Cardiac muscle cell (in vitro differentiated cells and primary cell): ENCODE data around the gene KCNJ4. TPM values are rescaled to one million over a fixed set of nuclear protein-coding genes. Genes with fewer than 3 reads are reported as not detected.
"Not testable (repeated sequence)": the region's sequence is repeated elsewhere in the genome, so short reads cannot be mapped to it uniquely, and the experiment has no call there.

Source experiments
- DNase-seq, 2 donors: peaks; one replicate each; pipeline versions ENCODE4 v3.0.0 to v3.0.0-alpha.2; 2010 to 2017; ENCODE audit warnings: low read depth in 1 of 2, low spot score in 1 of 2
- H3K27ac ChIP-seq: fragments of 200-600 bp; sonication (generic); 2 replicates; pipeline ENCODE4 v1.5.1; 2016
- H3K27me3 ChIP-seq: fragments of 200-600 bp; sonication (generic); 2 replicates; pipeline ENCODE4 v1.6.0; 2016; ENCODE audit warnings: control low read depth
- H3K36me3 ChIP-seq: fragments of 200-600 bp; sonication (generic); 2 replicates; pipeline ENCODE4 v1.5.1; 2016; ENCODE audit warnings: control low read depth
- H3K4me1 ChIP-seq: fragments of 200-600 bp; sonication (generic); 2 replicates; pipeline ENCODE4 v1.8.1; 2017; ENCODE audit warnings: low read depth, mild to moderate bottlenecking, mixed run types
- H3K4me3 ChIP-seq: fragments of 200-600 bp; sonication (generic); 2 replicates; pipeline ENCODE4 v1.5.1; 2016; ENCODE audit warnings: mild to moderate bottlenecking
- H3K9me3 ChIP-seq: fragments of 200-600 bp; sonication (generic); 2 replicates; pipeline ENCODE4 v1.5.1; 2017; ENCODE audit warnings: low read depth, mild to moderate bottlenecking, control low read depth
- CTCF ChIP-seq: IDR thresholded peaks from 2 replicates; pipeline ENCODE4 v1.5.1; 2012; ENCODE audit warnings: low read depth, mild to moderate bottlenecking, low read length
- polyA plus RNA-seq: library from polyadenylated mRNA; unstranded; fragments of >200 nt; fragmentation: Nextera tagmentation; extraction: Ambion mirVana; gene quantifications from 2 replicates; pipeline ENCODE4 v1.2.1, GENCODE V29; 2016
- total RNA-seq: library from RNA; depleted of rRNA; stranded (reverse); fragments of >200 nt; gene quantifications from 2 replicates; pipeline ENCODE4 v1.2.3, GENCODE V29; 2016

Gene KCNJ4
- total and polyA plus RNA-seq, 2 experiments from 2014 or later: 3.2 to 27.5 TPM

GRCh38 chr22:38398609-38399461, 56.2 kb downstream of the KCNJ4 start:
- Histone ChIP-seq H3K27ac (peak overlapping the region; percentile 95), H3K4me1 (peaks cover 29% of the 10 kb centered on the region), H3K9me3 (no peaks in the 10 kb centered on the region), H3K36me3 (no peaks in the 10 kb centered on the region), H3K4me3 (peak overlapping the region; percentile 81), H3K27me3 (no peaks in the 10 kb centered on the region)
- DNase-seq: peak; percentile 85 to 93
- TF ChIP-seq CTCF: no peak

GRCh38 chr22:38398181-38398608, 56.8 kb downstream of the KCNJ4 start:
- not testable (repeated sequence) for H3K9me3 ChIP-seq, H3K36me3 ChIP-seq, H3K27me3 ChIP-seq
- H3K4me3 ChIP-seq: peak overlapping the region; percentile 81
- H3K27ac ChIP-seq: peak overlapping the region; percentile 95
- DNase-seq: peak; percentile 44 to 83
- peaks cover 34% of the 10 kb centered on the region for H3K4me1 ChIP-seq

GRCh38 chr22:38397189-38398085, 57.6 kb downstream of the KCNJ4 start:
- peak; percentile 66 to 67 for DNase-seq
- H3K4me3 ChIP-seq: peak overlapping the region; percentile 81
- no peaks in the 10 kb centered on the region for H3K36me3 ChIP-seq
- peaks cover 40% of the 10 kb centered on the region for H3K4me1 ChIP-seq
- peak overlapping the region; percentile 95 for H3K27ac ChIP-seq
- no peaks in the 10 kb centered on the region for H3K9me3 ChIP-seq
- no peaks in the 10 kb centered on the region for H3K27me3 ChIP-seq
- TF ChIP-seq CTCF: no peak

GRCh38 chr22:38396440-38397069, 58.4 kb downstream of the KCNJ4 start:
- not testable (repeated sequence) for H3K36me3 ChIP-seq, H3K9me3 ChIP-seq, H3K27me3 ChIP-seq, DNase-seq
- peaks cover 44% of the 10 kb centered on the region for H3K4me1 ChIP-seq
- H3K4me3 ChIP-seq: peak overlapping the region; percentile 81
- H3K27ac ChIP-seq: peak overlapping the region; percentile 95

GRCh38 chr22:38395944-38396343, 59.1 kb downstream of the KCNJ4 start:
- Histone ChIP-seq H3K4me1 (peaks cover 50% of the 10 kb centered on the region), H3K4me3 (peak overlapping the region; percentile 81), H3K27ac (peak overlapping the region; percentile 95)
- H3K36me3 ChIP-seq, H3K9me3 ChIP-seq, H3K27me3 ChIP-seq, DNase-seq: not testable (repeated sequence)

GRCh38 chr22:38394929-38395624, 59.9 kb downstream of the KCNJ4 start:
- Histone ChIP-seq H3K4me3 (peak overlapping the region; percentile 81), H3K4me1 (peaks cover 55% of the 10 kb centered on the region), H3K27ac (peak overlapping the region; percentile 95)
- H3K36me3 ChIP-seq, DNase-seq, H3K9me3 ChIP-seq, H3K27me3 ChIP-seq: not testable (repeated sequence)

GRCh38 chr22:38389428-38389818, 65.6 kb downstream of the KCNJ4 start:
- H3K27me3 ChIP-seq, H3K9me3 ChIP-seq, H3K4me3 ChIP-seq, H3K36me3 ChIP-seq, DNase-seq: not testable (repeated sequence)
- Histone ChIP-seq H3K4me1 (peaks cover 55% of the 10 kb centered on the region), H3K27ac (peak overlapping the region; percentile 20)

GRCh38 chr22:38388506-38389427, 66.2 kb downstream of the KCNJ4 start:
- Histone ChIP-seq H3K27ac (peak overlapping the region; percentile 89), H3K4me1 (peaks cover 50% of the 10 kb centered on the region)
- DNase-seq, H3K4me3 ChIP-seq, H3K36me3 ChIP-seq, H3K9me3 ChIP-seq, H3K27me3 ChIP-seq: not testable (repeated sequence)

- DNase-seq: peak in 1 of 2 donors; percentile 51
- Histone ChIP-seq H3K27ac (peak overlapping the region; percentile 89), H3K4me1 (peaks cover 36% of the 10 kb centered on the region)
- not testable (repeated sequence) for H3K27me3 ChIP-seq, H3K4me3 ChIP-seq, H3K9me3 ChIP-seq, H3K36me3 ChIP-seq
These were observed 68.1 kb downstream of the KCNJ4 start for GRCh38 chr22:38386918-38387317.
